Upper lobe of left lung (tissue), 6 donors: ENCODE results near the gene POFUT1. TPM values are rescaled to one million over a fixed set of nuclear protein-coding genes. Genes with fewer than 3 reads are reported as not detected.

Experiments
- ATAC-seq, 2 donors: fragments of 200-7000 bp; cut with Tn5 transposase; one replicate each; pipeline ENCODE4 v1.9.1; 2022; ENCODE audit warnings: mild to moderate bottlenecking in 2 of 2, moderate library complexity in 2 of 2; ENCODE audit not compliant: low FRiP score in 2 of 2
- DNase-seq, 2 donors: peaks; one replicate each; pipeline ENCODE4 v3.0.0-alpha.2; 2019 to 2020
- H3K27ac ChIP-seq, 4 donors: fragments of 200-600 bp; sonication (generic); one replicate each; pipeline ENCODE4 v1.5.1; 2016 to 2019
- H3K27me3 ChIP-seq, 4 donors: fragments of 200-600 bp; sonication (generic); one replicate each; pipeline ENCODE4 v1.5.1; 2017 to 2019
- H3K36me3 ChIP-seq, 4 donors: fragments of 200-600 bp; sonication (generic); one replicate each; pipeline ENCODE4 v1.5.1; 2016 to 2019
- H3K4me1 ChIP-seq, 4 donors: fragments of 200-600 bp; sonication (generic); one replicate each; pipeline ENCODE4 v1.5.1; 2018 to 2019
- H3K4me3 ChIP-seq, 4 donors: fragments of 200-600 bp; sonication (generic); one replicate each; pipeline ENCODE4 v1.5.1; 2017 to 2019; ENCODE audit warnings: mild to moderate bottlenecking in 2 of 4, moderate library complexity in 1 of 4
- H3K9me3 ChIP-seq, 4 donors: fragments of 200-600 bp; sonication (generic); one replicate each; pipeline ENCODE4 v1.5.1; 2018 to 2019
- CTCF ChIP-seq, 6 experiments: fragments of 450-650 bp in 4 of 6; fragments of 200-600 bp in 2 of 6; sonication (generic) in 2 of 6; IDR thresholded peaks; one replicate each; pipeline ENCODE4 v1.5.1; 2016 to 2019; ENCODE audit warnings: antibody characterized with exemption in 6 of 6
- EP300 ChIP-seq, 4 donors: sonication (generic); formaldehyde crosslinking; IDR thresholded peaks; one replicate each; pipeline ENCODE4 v1.5.1; 2017; ENCODE audit warnings: antibody characterized with exemption in 4 of 4, control low read depth in 2 of 4
- POLR2A ChIP-seq, 4 donors: fragments of 450-650 bp; IDR thresholded peaks; one replicate each; pipeline ENCODE4 v1.5.1; 2016 to 2017; ENCODE audit warnings: antibody characterized with exemption in 4 of 4, mild to moderate bottlenecking in 2 of 4
- POLR2AphosphoS5 ChIP-seq, 2 donors: sonication (generic); formaldehyde crosslinking; IDR thresholded peaks; one replicate each; pipeline ENCODE4 v1.5.1; 2017; ENCODE audit warnings: antibody characterized with exemption in 2 of 2
- whole genome bisulfite sequencing, 2 donors: methylation state at CpG; one replicate each; pipeline ENCODE4 v1.1.5; 2017 to 2018; 5-methylcytosine and 5-hydroxymethylcytosine counted together
- total RNA-seq, 6 donors: library from RNA; depleted of rRNA in 4 of 6; stranded (reverse); fragments of >200 nt in 4 of 6; gene quantifications; one replicate each; pipeline versions ENCODE4 v1.1.0 to v1.2.1, GENCODE V29; 2016 to 2021
- donor health status: DM: no; HTN: no; CAD: no; lungs with moderate emphysema.
- donor health status: DM: no; HTN: yes; CAD: no; lungs with severe emphysema.

POFUT1 gene
- total RNA-seq, 6 donors from 2014 or later = 12.6 to 31.5 (median 26.5) TPM

GRCh38 chr20:32236819-32237218, 29.1 kb downstream of the POFUT1 start:
- Histone ChIP-seq H3K4me1 (peaks cover 8 to 13% (median 8%) of the 10 kb centered on the region in 4 donors), H3K27me3 (no peaks in the 10 kb centered on the region), H3K36me3 (peaks cover 7 to 54% (median 40%) of the 10 kb centered on the region in 4 donors), H3K4me3 (no peak overlapping the region), H3K9me3 (no peaks in the 10 kb centered on the region), H3K27ac (no peak overlapping the region)
- 90 to 98% methylated on average over 2 of the region's 2 CpGs for WGBS, 2 donors
- TF ChIP-seq POLR2A (IDR thresholded peaks at IDR 0.05) (no peak), POLR2AphosphoS5 (IDR thresholded peaks at IDR 0.05) (no peak), CTCF (IDR thresholded peaks at IDR 0.05) (no peak), EP300 (IDR thresholded peaks at IDR 0.05) (no peak)
- no peak for ATAC-seq
- no peak for DNase-seq

- 84 to 86% methylated on average over 6 of the region's 6 CpGs for WGBS, 2 donors
- no peak for ATAC-seq
- no peak overlapping the region for H3K4me3 ChIP-seq
- no peaks in the 10 kb centered on the region for H3K27me3 ChIP-seq
- DNase-seq = no peak
- TF ChIP-seq EP300 (IDR thresholded peaks at IDR 0.05) (no peak), POLR2AphosphoS5 (IDR thresholded peaks at IDR 0.05) (no peak), POLR2A (IDR thresholded peaks at IDR 0.05) (no peak), CTCF (IDR thresholded peaks at IDR 0.05) (no peak)
- H3K36me3 ChIP-seq = peaks cover 7 to 48% (median 40%) of the 10 kb centered on the region in 4 donors
- no peak overlapping the region for H3K27ac ChIP-seq
- no peaks in the 10 kb centered on the region for H3K9me3 ChIP-seq
- peaks cover 3 to 7% (median 4%) of the 10 kb centered on the region in 4 donors for H3K4me1 ChIP-seq
Observed at GRCh38 chr20:32237419-32237818, 29.7 kb downstream of the POFUT1 start.

GRCh38 chr20:32238483-32239425, 31.1 kb downstream of the POFUT1 start:
- no peak for ATAC-seq
- no peak overlapping the region for H3K27ac ChIP-seq
- no peak for TF ChIP-seq POLR2AphosphoS5 (IDR thresholded peaks at IDR 0.05)
- no peak for TF ChIP-seq CTCF (IDR thresholded peaks at IDR 0.05)
- TF ChIP-seq POLR2A (IDR thresholded peaks at IDR 0.05) = no peak
- no peak for TF ChIP-seq EP300 (IDR thresholded peaks at IDR 0.05)
- no peak overlapping the region for H3K4me3 ChIP-seq
- DNase-seq = no peak
- no peaks in the 10 kb centered on the region for H3K9me3 ChIP-seq
- H3K36me3 ChIP-seq = peaks cover 7 to 35% (median 28%) of the 10 kb centered on the region in 4 donors
- H3K4me1 ChIP-seq = peaks cover 0 to 2% (median 0%) of the 10 kb centered on the region in 4 donors
- no peaks in the 10 kb centered on the region for H3K27me3 ChIP-seq
- 82 to 84% methylated on average over 4 to 9 of the region's 9 CpGs for WGBS, 2 donors

DNA sequence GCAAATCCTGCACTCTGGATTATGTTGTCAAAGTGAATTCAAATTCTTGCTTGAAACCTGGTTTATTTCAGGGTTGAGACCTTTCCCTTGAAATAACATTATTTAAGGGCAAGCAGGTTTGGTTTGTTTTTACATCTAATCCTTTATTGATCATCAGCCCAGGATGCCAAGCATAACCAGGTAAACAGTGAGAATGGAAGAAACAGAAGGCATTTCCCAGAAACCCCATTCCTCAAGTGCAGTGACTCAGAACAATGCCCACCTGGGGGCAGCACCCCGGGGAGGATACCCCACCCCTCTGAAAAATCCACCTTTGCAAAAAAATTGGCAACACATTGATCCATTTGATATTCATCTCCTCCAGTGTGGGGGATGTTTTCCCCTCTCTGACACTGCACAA, 32.5 kb downstream of the POFUT1 start:
- Histone ChIP-seq H3K4me1 (no peaks in the 10 kb centered on the region), H3K9me3 (no peaks in the 10 kb centered on the region), H3K36me3 (peaks cover under 1 to 21% (median 13%) of the 10 kb centered on the region in 4 donors), H3K27me3 (no peaks in the 10 kb centered on the region), H3K27ac (no peak overlapping the region), H3K4me3 (no peak overlapping the region)
- 0 to 20% methylated on average over 1 of the region's 1 CpG for WGBS, 2 donors
- DNase-seq (no peak), ATAC-seq (no peak)
- TF ChIP-seq EP300 (IDR thresholded peaks at IDR 0.05) (no peak), CTCF (IDR thresholded peaks at IDR 0.05) (no peak), POLR2AphosphoS5 (IDR thresholded peaks at IDR 0.05) (no peak), POLR2A (IDR thresholded peaks at IDR 0.05) (no peak)
